Measurements from ENCODE around the gene PARP1.
"Not testable (repeated sequence)": the region's sequence is repeated elsewhere in the genome, so short reads cannot be mapped to it uniquely, and the experiment has no call there.

Gene PARP1

DNA sequence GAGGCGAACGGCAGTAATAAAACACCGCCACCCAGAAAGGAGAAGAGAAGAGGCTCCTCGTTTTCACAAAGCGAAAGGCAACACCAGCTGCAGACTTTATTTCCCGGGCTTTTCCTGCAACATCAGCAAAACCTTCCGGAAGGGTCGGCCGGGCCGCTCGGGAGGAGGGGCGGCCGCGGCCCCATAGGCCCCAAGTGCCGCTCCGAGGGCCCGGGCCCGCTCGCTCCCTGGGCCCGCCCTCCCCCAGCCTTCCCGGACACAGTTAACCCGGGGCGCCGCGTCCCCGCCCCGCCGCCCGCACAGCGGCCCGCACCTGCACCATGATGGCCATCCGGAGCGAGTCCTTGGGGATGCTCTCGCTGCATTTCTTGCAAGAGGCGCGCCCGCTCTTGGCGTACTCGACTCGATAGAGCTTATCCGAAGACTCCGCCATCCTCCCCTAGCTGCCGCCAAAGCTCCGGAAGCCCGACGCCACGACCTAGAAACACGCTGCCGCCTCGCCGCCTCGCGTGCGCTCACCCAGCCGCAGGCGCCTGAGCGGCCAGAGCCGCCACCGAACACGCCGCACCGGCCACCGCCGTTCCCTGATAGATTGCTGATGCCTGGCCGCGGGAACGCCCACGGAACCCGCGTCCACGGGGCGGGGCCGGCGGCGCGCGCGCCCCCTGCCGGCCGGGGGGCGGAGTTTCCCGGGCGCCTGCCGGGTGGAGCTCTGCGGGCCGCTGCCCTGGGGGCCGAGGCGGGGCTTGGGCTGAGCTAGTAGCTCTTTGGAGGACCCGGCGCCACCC is at the start of gene PARP1:
TSS of gene PARP1 (minus strand) at position 597 of the 788 bp plus-strand sequence. CDS start at position 433, 164 bp downstream.
- DNase-seq, result peak in 55 of 56 donors; percentile 27 to 89 (median 76)

DNA sequence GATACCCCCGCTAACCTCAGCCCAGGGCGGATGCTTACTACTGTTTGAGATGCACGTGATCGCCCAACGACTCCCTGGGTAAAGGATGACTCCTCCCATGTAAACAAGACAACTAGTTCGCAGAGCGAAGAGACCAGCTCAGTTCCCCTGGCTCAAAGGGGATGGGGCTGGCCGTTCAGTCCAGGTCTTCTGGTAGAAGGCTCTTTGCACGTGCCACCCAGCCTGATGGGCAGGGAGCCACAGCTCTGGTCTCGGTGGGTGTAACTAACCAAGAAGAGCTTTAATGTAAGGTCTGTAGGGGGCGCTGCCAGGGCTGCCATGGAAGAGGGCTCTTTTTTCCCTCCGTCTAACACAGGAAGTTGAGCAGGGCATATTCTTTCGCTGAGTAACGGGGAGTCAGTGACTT is 49.4 kb upstream of the PARP1 start:
- DNase-seq, result no peak

DNA sequence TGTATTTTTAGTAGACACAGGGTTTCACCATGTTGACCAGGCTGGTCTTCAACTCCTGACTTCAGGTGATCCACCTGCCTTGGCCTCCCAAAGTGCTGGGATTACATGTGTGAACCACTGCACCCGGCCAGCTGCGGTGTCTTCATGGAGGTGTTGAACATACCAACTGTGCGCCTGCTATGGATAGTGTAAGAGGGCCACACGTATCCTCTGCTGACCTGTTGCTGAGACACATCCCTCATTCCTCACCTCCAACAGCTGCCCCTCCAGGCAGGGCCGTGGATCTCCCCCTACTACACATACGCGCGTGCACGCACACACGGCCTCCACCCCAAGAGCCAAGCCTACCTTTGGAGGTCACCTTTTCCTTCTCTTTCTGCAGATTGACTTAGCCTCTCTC is 48.0 kb upstream of the PARP1 start:
- no peak for DNase-seq

DNA sequence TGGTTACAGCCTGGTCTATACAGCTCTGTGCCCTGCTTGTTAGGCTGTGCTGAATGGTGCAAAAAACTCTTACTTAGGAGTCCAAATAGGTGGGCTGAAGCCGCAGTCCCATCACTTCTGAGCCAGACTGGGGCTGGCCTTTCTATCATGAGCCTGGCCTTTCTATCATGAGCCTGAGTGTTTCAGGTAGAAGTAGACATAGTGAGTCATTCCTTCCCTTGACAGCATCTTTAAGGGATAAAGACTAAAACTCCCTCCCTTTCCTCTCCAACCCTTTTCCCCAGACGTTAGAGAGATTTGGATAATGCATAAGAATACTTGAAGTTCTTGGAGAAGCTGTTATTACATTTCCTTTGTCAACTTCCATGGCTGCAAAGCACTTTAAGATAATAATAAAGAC is 46.5 kb upstream of the PARP1 start:
- no peak for DNase-seq

DNA sequence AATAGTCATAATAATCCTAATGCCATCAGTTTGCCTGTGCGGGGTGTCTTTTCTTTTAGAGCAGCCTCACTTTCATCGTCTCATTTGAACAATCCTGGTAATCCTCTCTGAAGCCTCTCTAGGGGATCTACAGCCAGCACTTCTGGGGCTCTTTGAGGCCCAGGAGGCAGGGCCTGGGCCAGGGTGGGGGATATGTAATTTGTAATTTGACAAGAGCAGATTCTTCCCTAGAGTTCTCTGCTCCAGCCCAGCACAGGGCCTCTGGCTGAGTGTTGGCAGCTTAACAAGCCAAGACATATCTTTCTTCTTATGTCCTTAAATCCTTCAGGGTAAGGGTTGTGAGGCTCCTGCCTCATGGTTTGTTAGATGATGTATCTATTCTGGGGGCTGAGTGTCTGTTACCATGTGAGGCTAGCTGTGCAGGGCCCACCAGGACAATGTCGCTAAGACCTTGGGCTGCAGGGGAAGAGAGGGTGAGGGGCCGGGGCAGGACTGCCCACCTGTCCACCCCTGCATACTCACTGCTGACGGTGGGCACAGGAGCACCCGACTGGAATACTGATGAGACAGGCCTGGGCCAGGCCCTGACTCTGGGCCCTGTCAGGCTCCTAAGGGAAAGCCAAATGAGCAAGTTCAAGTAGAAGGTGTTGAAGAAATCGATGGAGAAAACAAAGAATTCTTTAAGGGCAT is 45.3 kb upstream of the PARP1 start:
- DNase-seq, result no peak

DNA sequence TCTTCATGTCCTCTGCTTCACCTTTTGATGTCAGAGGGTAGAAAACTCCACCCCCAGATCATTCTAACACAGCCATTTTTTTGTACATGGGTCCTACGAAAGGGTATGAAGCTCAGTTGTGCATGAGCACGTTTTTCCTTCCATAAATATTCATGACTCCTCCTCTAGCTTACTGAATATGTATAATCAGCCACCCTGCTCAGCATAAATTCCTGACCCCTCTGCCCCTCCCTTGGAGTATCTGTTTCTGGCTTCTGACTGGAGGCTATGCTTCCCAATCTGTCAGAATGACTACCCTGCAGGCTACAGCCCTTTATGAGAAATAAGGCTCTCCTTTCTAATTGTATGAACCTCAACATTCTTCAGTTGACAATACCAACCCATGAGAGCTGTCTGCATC is 42.8 kb upstream of the PARP1 start:
- DNase-seq, result no peak

DNA sequence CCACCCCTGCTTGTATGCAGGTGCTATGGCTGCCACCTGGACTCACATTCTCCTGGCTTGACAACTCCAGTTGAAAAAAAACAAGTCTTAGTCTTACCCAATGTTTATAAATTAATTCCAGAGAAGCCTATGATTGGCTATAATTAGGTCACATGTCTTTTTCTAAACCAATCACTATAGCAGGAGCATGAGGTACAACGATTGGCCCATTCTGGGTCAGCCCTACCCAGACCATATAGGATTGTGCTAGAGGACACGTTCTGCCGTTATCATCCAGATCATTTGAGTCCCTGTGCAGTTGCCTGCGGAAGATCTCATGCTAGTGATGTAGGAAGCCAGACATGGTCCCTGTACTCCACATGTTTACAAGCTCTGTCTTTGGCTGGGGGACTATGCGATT is 41.9 kb upstream of the PARP1 start:
- DNase-seq, result no peak

DNA sequence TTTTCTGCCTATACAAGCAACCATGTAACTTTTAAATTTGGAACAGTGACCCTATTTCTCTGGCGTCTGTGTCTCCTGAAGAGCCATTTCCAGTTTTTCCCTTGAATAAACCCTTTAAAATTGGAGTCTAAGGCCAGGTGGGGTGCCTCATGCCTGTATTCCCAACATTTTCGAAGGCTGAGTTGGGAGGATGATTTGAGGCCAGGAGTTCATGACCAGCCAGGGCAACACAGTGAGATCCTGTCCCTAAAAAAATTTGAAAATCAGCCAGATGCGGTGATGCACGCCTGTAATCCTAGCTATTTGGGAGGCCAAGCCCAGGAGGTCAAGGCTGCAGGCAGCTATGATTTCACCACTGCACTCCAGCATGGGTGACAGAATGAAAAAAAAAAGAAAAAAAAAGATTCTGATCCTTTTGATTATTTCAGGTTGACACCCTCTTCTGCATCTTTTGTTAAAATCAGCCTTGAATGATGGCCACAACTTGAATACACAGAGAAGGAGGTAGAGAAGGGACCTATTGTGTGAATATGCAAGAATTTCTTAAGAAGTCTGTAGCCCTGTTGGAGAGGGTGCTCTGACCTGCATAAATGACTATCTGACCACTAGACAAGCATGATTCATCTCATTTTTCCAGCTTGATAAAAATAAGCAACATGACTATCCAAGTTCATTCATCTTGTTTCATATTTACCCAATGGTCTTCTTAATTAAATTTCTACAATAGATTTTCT is 40.2 kb upstream of the PARP1 start:
- DNase-seq, result no peak

DNA sequence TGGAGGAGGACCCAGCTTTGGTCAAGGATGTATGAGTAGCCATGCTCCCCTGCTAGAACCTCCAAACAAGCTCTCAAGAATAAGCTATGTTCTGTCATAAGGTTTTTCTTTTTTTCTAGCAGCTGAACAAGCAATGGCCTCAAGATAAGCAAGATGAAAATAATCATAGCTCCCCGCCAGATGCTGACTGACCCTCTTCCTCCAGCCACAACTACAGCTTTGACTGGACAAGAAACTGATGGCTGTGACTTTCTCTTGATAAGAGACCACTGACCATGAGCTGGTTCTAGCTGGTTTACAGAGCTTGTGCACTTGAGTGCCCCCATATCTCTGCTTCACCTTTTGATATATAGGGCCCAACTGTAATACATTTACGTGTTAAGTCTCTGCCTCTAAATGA is 38.2 kb upstream of the PARP1 start:
- DNase-seq, result no peak

DNA sequence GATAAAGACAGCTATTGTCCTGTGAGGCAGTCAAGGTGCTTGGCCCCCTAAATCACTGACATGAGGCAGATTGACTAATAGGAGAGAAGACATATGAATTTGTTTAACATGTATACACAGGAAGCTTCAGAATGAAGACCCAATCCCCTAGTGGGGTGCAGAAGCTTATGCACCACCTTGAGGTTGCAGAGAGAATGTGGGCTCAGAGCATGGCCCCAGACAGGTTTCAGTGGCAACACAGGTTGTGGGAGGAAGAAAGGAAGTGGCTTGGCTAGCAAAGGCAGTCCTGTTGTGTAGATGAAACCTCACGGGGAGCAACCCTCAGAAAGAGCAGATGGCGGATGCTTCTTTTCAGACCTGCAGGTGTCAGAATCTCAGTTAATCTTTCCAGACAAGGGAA is 37.0 kb upstream of the PARP1 start:
- DNase-seq, result no peak

DNA sequence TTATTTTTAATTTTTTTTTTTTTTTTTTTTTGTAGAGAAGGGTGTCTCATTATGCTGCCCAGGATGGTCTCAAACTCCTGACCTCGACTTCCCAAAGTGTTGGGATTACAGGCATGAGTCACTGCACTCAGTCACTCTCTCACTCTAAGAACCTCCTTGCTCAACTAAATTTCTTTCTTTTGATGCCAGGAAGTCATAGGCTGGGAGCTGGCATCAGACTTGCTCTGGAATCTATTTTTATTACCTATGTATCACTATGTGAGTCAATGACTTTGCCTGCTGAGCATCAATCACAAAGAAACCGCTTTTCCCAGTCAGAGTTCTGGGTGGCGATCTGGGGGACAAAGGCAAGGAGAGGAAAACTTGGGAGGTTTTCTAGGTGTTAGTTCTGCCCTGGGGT is 35.5 kb upstream of the PARP1 start:
- peak in 5 of 56 donors; percentile 7 to 41 (median 14) for DNase-seq

DNA sequence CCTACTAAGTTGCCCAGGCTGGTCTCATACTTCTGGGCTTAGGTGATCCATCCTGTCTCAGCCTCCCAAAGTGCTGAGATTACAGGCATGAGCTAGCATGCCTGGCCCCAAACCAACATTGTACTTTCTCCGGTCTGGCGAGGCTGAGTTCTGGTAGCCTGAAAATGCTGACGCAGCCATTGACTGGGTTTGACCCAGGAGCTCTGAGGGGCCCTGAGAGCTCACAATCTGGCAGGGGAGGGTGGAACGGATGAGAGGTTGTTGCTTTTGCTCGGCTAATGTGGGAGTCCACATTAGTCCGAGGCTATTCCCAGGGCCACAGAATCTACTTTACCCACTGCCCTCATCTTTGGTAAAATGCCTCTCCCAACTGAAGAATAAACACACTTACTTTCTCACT is 35.1 kb upstream of the PARP1 start:
- no peak for DNase-seq

DNA sequence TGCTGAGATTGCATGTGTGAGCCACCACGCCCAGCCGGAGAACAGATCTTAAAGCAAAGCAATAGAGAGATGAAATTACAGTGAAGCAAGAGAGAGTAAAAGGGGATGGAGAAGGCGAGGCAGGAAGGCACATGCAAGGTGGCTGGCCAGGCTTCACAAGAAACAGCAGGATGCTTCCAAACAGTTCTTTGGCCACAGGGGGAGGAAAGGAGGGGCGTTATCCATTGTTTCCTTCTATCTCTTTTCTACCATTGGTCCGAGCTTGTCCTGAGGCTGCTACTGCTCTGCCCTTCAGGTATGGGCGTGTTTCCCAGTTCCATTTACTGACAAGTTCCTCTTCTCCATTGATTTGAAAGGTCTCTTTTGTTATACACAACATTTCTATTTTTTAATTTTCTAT is 33.7 kb upstream of the PARP1 start:
- no peak for DNase-seq

DNA sequence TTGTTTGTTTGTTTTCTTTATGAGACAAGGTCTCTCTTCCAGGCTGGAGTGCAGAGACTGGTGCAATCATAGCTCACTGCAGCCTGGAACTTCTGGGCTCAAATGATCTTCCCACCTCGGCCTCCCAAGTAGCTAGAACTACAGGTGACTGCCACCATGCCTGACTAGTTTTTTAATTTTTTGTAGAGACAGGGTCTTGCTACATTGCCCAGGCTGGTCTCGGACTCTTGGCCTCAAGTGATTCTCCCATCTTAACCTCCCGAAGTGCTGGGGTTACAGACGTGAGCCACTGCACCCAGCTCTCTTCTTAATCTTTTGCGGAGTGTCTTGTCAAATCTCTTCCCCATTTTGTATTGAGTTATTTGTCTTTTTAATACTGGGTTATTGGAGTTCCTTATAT is 32.6 kb upstream of the PARP1 start:
- DNase-seq, result no peak

DNA sequence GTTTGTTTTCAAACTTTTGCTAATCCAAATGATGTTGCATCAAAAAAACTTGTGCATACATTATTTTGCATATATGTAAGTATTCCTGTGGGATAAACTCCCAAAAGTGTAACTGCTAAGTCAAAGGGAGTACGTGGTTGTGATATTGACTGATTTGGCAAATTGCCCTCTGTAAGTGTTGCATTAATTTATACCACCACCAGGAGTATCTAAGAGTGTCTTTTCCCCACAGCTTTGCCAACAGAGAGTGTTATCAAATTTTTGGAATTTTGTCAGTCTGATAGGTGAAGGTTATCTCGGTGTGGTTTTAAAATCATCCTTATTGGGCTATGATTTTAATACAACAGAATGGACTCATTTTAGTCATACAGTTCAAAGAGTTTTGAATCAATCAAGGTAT is 30.1 kb upstream of the PARP1 start:
- no peak for DNase-seq

DNA sequence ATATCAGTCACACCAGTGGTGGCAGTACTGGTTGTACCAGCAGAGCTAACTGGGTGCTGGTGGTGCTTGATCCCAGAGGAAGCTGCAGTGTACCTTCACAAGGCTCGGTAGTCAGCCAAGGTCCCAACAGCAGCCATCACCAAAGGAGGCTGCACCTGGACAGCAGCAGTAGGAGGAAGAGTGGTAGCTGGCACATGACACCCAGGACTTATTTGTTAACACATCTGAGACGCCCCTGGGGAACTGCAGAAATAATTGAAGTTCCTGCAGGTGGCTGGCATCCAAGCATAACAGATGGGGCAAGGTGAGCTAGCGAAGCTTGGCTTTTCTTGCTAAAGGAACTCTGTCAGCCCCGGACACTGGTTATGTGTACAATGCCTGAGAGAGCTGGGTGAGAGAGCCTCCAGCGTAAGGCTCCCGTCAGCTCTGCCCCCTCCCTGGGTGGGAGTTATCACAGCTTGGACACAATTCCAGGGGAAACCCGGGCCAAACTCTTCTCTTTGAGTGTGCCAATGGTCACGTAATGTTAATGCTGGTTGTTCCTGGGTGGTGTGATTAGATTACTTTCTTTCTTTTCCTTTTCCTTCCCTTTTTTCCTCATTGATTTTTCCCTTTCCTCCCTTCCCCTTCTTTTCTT is 29.1 kb upstream of the PARP1 start:
- DNase-seq, result no peak

DNA sequence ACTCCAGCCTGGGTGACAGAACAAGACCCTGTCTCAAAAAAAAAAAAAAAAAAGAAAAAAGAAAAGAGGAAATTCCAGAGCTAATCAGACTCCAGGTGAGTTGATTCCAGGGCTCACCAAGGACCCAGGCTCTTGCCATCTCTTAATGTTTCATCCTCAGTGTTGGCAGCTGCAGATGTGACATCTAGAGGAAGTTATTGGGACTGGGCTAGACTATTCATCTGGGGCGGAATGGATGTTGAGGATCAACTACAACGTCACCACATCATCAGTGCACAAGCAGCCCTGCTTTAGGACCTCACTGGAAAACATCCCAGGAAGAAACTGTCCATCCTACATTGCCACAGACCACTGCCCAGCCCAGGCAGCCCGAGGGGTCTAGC is 28.6 kb upstream of the PARP1 start:
- DNase-seq, result no peak

DNA sequence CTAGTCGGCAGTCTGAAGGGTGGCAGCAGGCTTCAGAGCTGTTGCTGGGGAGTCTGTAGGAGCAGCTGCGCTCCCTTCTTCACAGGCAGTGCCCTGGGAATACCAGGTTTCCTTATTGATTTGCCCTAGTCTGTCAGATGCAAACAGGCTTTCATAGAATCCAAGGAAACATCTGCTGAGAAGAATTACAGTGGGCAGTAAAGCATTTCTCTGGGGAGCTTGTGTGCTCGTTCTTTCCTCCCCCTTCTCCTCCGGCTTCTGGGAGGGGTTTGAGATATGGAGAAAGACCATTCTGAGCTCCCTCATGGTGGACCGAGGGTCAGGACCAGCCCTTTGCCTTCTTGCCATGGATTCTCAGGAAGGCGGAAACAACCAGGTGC is 25.4 kb upstream of the PARP1 start:
- DNase-seq, result no peak

DNA sequence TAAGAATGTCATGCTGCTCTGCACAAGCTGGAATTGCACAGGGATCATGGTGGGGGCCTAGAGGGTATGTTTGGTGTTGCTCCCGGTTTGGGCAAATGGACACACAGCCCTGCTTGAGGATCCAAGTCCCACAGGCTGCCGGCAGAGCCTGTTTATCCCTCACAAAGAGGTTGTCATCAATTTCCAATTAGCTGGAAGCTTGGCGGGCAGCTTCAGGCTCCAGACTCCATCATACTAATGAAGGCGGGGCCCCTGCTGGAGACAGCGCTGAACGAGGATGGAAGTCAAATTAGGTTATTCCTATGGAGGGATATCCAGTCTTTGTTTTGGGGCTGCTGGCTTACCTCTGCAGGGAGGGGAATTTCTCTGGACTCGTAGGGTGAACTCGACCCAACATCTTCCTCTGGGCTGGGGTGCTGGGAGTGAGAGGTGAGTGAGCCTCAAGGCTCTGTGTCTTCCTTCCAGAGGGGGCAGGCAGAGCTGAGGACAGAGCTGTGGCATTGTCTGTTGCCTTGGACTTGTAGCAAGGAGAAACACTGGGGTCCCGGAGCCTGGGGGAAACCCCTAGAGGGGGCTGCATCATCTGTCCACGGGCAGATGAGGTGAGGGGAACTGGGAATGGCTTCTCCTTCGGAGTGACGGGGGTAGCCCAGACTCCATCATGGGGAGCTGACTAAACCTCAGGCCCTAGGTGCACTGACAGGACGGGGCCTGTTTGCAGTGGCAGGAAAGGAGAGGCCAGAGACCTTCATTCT is 24.9 kb upstream of the PARP1 start:
- no peak for DNase-seq

DNA sequence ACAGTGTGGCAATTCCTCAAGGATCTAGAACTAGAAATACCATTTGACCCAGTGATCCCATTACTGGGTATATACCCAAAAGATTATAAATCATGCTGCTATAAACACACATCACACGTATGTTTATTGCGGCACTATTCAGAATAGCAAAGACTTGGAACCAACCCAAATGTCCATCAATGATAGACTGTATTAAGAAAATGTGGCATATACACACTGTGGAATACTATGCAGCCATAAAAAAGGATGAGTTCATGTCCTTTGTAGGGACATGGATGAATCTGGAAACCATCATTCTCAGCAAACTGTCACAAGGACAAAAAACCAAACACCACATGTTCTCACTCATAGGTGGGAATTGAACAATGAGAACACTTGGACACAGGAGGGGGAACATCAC is 24.0 kb upstream of the PARP1 start:
- not testable (repeated sequence) for DNase-seq
